WTC11 (cell line): ENCODE measurements around the gene PHB1.

Experiments
- ELF4 ChIP-seq: sonication (generic); formaldehyde crosslinking; IDR thresholded peaks from 2 replicates; pipeline ENCODE4 v1.8.1; 2022; ENCODE audit warnings: low read depth, mild to moderate bottlenecking, moderate library complexity, missing genetic modification reagents
- GTF2I ChIP-seq: fragments of 250-450 bp; sonication (Bioruptor Pico); conservative IDR thresholded peaks from 2 replicates; pipeline ENCODE4 v1.4.0; 2021; ENCODE audit warnings: mild to moderate bottlenecking
- SP1 ChIP-seq: sonication (generic); formaldehyde crosslinking; conservative IDR thresholded peaks from 2 replicates; pipeline ENCODE4 v1.8.1; 2022; ENCODE audit warnings: missing genetic modification reagents
- TF ChIP-seq, protein P1 (sequence below): fragments of 200-600 bp; IDR thresholded peaks from 2 replicates; pipeline ENCODE4 v1.8.0; 2022; ENCODE audit warnings: antibody characterized with exemption

GRCh38 chr17:49464049-49464448 lies 49.4 kb upstream of the PHB1 start:
- no peak for TF ChIP-seq SP1 (CRISPR knock-in tag)
- TF ChIP-seq, protein P1, sequence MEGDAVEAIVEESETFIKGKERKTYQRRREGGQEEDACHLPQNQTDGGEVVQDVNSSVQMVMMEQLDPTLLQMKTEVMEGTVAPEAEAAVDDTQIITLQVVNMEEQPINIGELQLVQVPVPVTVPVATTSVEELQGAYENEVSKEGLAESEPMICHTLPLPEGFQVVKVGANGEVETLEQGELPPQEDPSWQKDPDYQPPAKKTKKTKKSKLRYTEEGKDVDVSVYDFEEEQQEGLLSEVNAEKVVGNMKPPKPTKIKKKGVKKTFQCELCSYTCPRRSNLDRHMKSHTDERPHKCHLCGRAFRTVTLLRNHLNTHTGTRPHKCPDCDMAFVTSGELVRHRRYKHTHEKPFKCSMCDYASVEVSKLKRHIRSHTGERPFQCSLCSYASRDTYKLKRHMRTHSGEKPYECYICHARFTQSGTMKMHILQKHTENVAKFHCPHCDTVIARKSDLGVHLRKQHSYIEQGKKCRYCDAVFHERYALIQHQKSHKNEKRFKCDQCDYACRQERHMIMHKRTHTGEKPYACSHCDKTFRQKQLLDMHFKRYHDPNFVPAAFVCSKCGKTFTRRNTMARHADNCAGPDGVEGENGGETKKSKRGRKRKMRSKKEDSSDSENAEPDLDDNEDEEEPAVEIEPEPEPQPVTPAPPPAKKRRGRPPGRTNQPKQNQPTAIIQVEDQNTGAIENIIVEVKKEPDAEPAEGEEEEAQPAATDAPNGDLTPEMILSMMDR, result no peak
- TF ChIP-seq GTF2I (CRISPR knock-in tag), result no peak
- TF ChIP-seq ELF4 (CRISPR knock-in tag), result no peak
